BLaER1 (cell line): ENCODE data around the gene METTL25.

Experiments used
- H3K27ac ChIP-seq: shearing (Covaris generic); formaldehyde crosslinking; 2 replicates; pipeline ENCODE4 v1.8.1; 2022
- H3K27me3 ChIP-seq: shearing (Covaris generic); formaldehyde crosslinking; 2 replicates; pipeline ENCODE4 v1.8.1; 2022
- H3K36me3 ChIP-seq: shearing (Covaris generic); formaldehyde crosslinking; 2 replicates; pipeline ENCODE4 v1.8.1; 2022
- H3K4me1 ChIP-seq: shearing (Covaris generic); formaldehyde crosslinking; 2 replicates; pipeline ENCODE4 v1.8.1; 2022
- H3K4me2 ChIP-seq: shearing (Covaris generic); formaldehyde crosslinking; 2 replicates; pipeline ENCODE4 v1.8.1; 2022
- H3K4me3 ChIP-seq: shearing (Covaris generic); formaldehyde crosslinking; 2 replicates; pipeline ENCODE4 v1.8.1; 2022
- H3K9ac ChIP-seq: shearing (Covaris generic); formaldehyde crosslinking; 2 replicates; pipeline ENCODE4 v1.8.1; 2022
- H3K9me3 ChIP-seq: shearing (Covaris generic); formaldehyde crosslinking; 2 replicates; pipeline ENCODE4 v1.8.1; 2022
- H4K20me1 ChIP-seq: shearing (Covaris generic); formaldehyde crosslinking; 2 replicates; pipeline ENCODE4 v1.8.1; 2022
- Cebpa-rat ChIP-seq: shearing (Covaris generic); IDR thresholded peaks from 2 replicates; pipeline ENCODE4 v1.8.1; 2022

Gene METTL25

GRCh38 chr12:82517027-82517426 lies 158.7 kb downstream of the METTL25 start:
- no peak overlapping the region for H3K4me3 ChIP-seq
- TF ChIP-seq Cebpa-rat: no peak
- H3K9ac ChIP-seq: no peak overlapping the region
- H4K20me1 ChIP-seq: no peaks in the 10 kb centered on the region
- no peak overlapping the region for H3K4me2 ChIP-seq
- no peak overlapping the region for H3K27ac ChIP-seq
- H3K36me3 ChIP-seq: no peaks in the 10 kb centered on the region
- no peaks in the 10 kb centered on the region for H3K4me1 ChIP-seq
- H3K9me3 ChIP-seq: no peaks in the 10 kb centered on the region
- H3K27me3 ChIP-seq: no peaks in the 10 kb centered on the region

- no peaks in the 10 kb centered on the region for H4K20me1 ChIP-seq
- H3K4me2 ChIP-seq: no peak overlapping the region
- no peak for TF ChIP-seq Cebpa-rat
- no peak overlapping the region for H3K27ac ChIP-seq
- H3K4me1 ChIP-seq: no peaks in the 10 kb centered on the region
- H3K9me3 ChIP-seq: no peaks in the 10 kb centered on the region
- H3K4me3 ChIP-seq: no peak overlapping the region
- no peaks in the 10 kb centered on the region for H3K27me3 ChIP-seq
- no peak overlapping the region for H3K9ac ChIP-seq
- no peaks in the 10 kb centered on the region for H3K36me3 ChIP-seq
These were observed 159.5 kb downstream of the METTL25 start for GRCh38 chr12:82517808-82518207.

- H3K4me2 ChIP-seq: no peak overlapping the region
- no peaks in the 10 kb centered on the region for H4K20me1 ChIP-seq
- no peak overlapping the region for H3K9ac ChIP-seq
- TF ChIP-seq Cebpa-rat: no peak
- H3K27me3 ChIP-seq: no peaks in the 10 kb centered on the region
- no peaks in the 10 kb centered on the region for H3K36me3 ChIP-seq
- no peak overlapping the region for H3K27ac ChIP-seq
- no peaks in the 10 kb centered on the region for H3K9me3 ChIP-seq
- H3K4me1 ChIP-seq: no peaks in the 10 kb centered on the region
- no peak overlapping the region for H3K4me3 ChIP-seq
These were observed 161.2 kb downstream of the METTL25 start for GRCh38 chr12:82519510-82519909.

- Histone ChIP-seq H3K9me3 (no peaks in the 10 kb centered on the region), H3K4me2 (no peak overlapping the region), H3K9ac (no peak overlapping the region), H3K27ac (no peak overlapping the region), H3K27me3 (no peaks in the 10 kb centered on the region), H3K4me1 (no peaks in the 10 kb centered on the region), H4K20me1 (no peaks in the 10 kb centered on the region), H3K4me3 (no peak overlapping the region), H3K36me3 (no peaks in the 10 kb centered on the region)
- TF ChIP-seq Cebpa-rat: no peak
These were observed 164.0 kb downstream of the METTL25 start for GRCh38 chr12:82522285-82522684.

GRCh38 chr12:82522762-82523161 lies 164.4 kb downstream of the METTL25 start:
- H3K9ac ChIP-seq: no peak overlapping the region
- H3K4me3 ChIP-seq: no peak overlapping the region
- H3K27ac ChIP-seq: no peak overlapping the region
- no peaks in the 10 kb centered on the region for H3K4me1 ChIP-seq
- no peaks in the 10 kb centered on the region for H3K9me3 ChIP-seq
- H3K36me3 ChIP-seq: no peaks in the 10 kb centered on the region
- no peaks in the 10 kb centered on the region for H4K20me1 ChIP-seq
- no peak overlapping the region for H3K4me2 ChIP-seq
- H3K27me3 ChIP-seq: no peaks in the 10 kb centered on the region
- no peak for TF ChIP-seq Cebpa-rat

- no peak overlapping the region for H3K4me2 ChIP-seq
- H3K36me3 ChIP-seq: no peaks in the 10 kb centered on the region
- TF ChIP-seq Cebpa-rat: no peak
- H3K27me3 ChIP-seq: no peaks in the 10 kb centered on the region
- no peak overlapping the region for H3K9ac ChIP-seq
- no peak overlapping the region for H3K27ac ChIP-seq
- H3K4me1 ChIP-seq: no peaks in the 10 kb centered on the region
- H3K4me3 ChIP-seq: no peak overlapping the region
- H4K20me1 ChIP-seq: no peaks in the 10 kb centered on the region
- no peaks in the 10 kb centered on the region for H3K9me3 ChIP-seq
These were observed 165.7 kb downstream of the METTL25 start for GRCh38 chr12:82523996-82524395.

- Histone ChIP-seq H3K9ac (no peak overlapping the region), H3K9me3 (no peaks in the 10 kb centered on the region), H4K20me1 (no peaks in the 10 kb centered on the region), H3K27ac (no peak overlapping the region), H3K4me3 (no peak overlapping the region), H3K27me3 (no peaks in the 10 kb centered on the region), H3K36me3 (no peaks in the 10 kb centered on the region), H3K4me1 (no peaks in the 10 kb centered on the region), H3K4me2 (no peak overlapping the region)
- no peak for TF ChIP-seq Cebpa-rat
These were observed 166.3 kb downstream of the METTL25 start for GRCh38 chr12:82524641-82525040.

- Histone ChIP-seq H3K27ac (no peak overlapping the region), H3K9me3 (no peaks in the 10 kb centered on the region), H3K4me2 (no peak overlapping the region), H3K4me1 (no peaks in the 10 kb centered on the region), H3K4me3 (no peak overlapping the region), H3K36me3 (no peaks in the 10 kb centered on the region), H3K9ac (no peak overlapping the region), H3K27me3 (no peaks in the 10 kb centered on the region), H4K20me1 (no peaks in the 10 kb centered on the region)
- no peak for TF ChIP-seq Cebpa-rat
These were observed 167.3 kb downstream of the METTL25 start for GRCh38 chr12:82525616-82526015.

- no peak for TF ChIP-seq Cebpa-rat
- H3K27me3 ChIP-seq: no peaks in the 10 kb centered on the region
- H3K9me3 ChIP-seq: no peaks in the 10 kb centered on the region
- no peaks in the 10 kb centered on the region for H4K20me1 ChIP-seq
- H3K36me3 ChIP-seq: no peaks in the 10 kb centered on the region
- no peak overlapping the region for H3K4me3 ChIP-seq
- H3K4me2 ChIP-seq: no peak overlapping the region
- H3K4me1 ChIP-seq: no peaks in the 10 kb centered on the region
- H3K27ac ChIP-seq: no peak overlapping the region
- no peak overlapping the region for H3K9ac ChIP-seq
These were observed 168.9 kb downstream of the METTL25 start for GRCh38 chr12:82527165-82527780.
